OCI-LY3 (cell line): Measurements from ENCODE around the gene DCLK1.

Source experiments
- H2AFZ ChIP-seq: fragments of 200-600, 300-600 bp; shearing (Covaris generic); 2 replicates; pipeline ENCODE4 v1.6.0; 2014; ENCODE audit warnings: antibody characterized with exemption, low read depth, low read length
- H3K27ac ChIP-seq: fragments of 200-600, 300-600 bp; sonication (generic); 2 replicates; pipeline ENCODE4 v1.5.1; 2014; ENCODE audit warnings: mild to moderate bottlenecking, low read length, moderate library complexity, mixed read lengths
- H3K27me3 ChIP-seq: fragments of 200-600, 300-600 bp; sonication (generic); 2 replicates; pipeline ENCODE4 v1.6.1; 2014; ENCODE audit warnings: low read depth, low read length, mixed read lengths
- H3K36me3 ChIP-seq: fragments of 200-600, 300-600 bp; sonication (generic); replicated peaks from 2 replicates; pipeline ENCODE3; 2014; ENCODE audit warnings: low read depth, low read length, mixed read lengths
- H3K4me1 ChIP-seq: fragments of 300-600, 200-600 bp; sonication (generic); 2 replicates; pipeline ENCODE4 v1.6.1; 2014; ENCODE audit warnings: low read length, mixed read lengths
- H3K4me2 ChIP-seq: fragments of 200-600, 300-600 bp; sonication (generic); 2 replicates; pipeline ENCODE4 v1.6.1; 2014; ENCODE audit warnings: low read length, mixed read lengths
- H3K4me3 ChIP-seq: fragments of 300-600, 200-600 bp; sonication (generic); 2 replicates; pipeline ENCODE4 v1.5.1; 2014; ENCODE audit warnings: antibody characterized with exemption, mild to moderate bottlenecking, low read length, moderate library complexity
- H3K79me2 ChIP-seq: fragments of 300-600, 200-600 bp; shearing (Covaris generic); 2 replicates; pipeline ENCODE4 v1.6.1; 2014; ENCODE audit warnings: mild to moderate bottlenecking, low read length, mixed read lengths
- H3K9ac ChIP-seq: fragments of 300-600, 200-600 bp; shearing (Covaris generic); 2 replicates; pipeline ENCODE4 v1.6.0; 2014; ENCODE audit warnings: mild to moderate bottlenecking, low read length, moderate library complexity
- H3K9me3 ChIP-seq: fragments of 200-600, 300-600 bp; shearing (Covaris generic); 2 replicates; pipeline ENCODE4 v1.6.1; 2014; ENCODE audit warnings: low read length, mixed read lengths; ENCODE audit not compliant: insufficient read depth
- H4K20me1 ChIP-seq: fragments of 200-600, 300-600 bp; sonication (generic); 2 replicates; pipeline ENCODE4 v1.6.1; 2016; ENCODE audit warnings: low read length, mixed read lengths; ENCODE audit not compliant: insufficient read depth
- EZH2phosphoT487 ChIP-seq: fragments of 200-600 bp; shearing (Covaris generic); IDR thresholded peaks from 2 replicates; pipeline ENCODE4 v1.6.1; 2018; ENCODE audit warnings: antibody characterized with exemption, mixed run types, low read depth
- TF ChIP-seq, protein P1 (sequence below): fragments of 200-600, 300-600 bp; sonication (generic); IDR thresholded peaks from 2 replicates; pipeline ENCODE4 v1.5.1; 2014; ENCODE audit warnings: antibody characterized with exemption, low read length, low read depth

DCLK1 gene

GRCh38 chr13:35994131-35994966 is 136.8 kb downstream of the DCLK1 start:
- no peak overlapping the region for H3K4me2 ChIP-seq
- no peaks in the 10 kb centered on the region for H4K20me1 ChIP-seq
- H3K27me3 ChIP-seq: peaks cover 5% of the 10 kb centered on the region
- H3K4me1 ChIP-seq: peaks cover 7% of the 10 kb centered on the region; the same call in 1 of the 2 replicates
- H3K79me2 ChIP-seq: no peaks in the 10 kb centered on the region
- H2AFZ ChIP-seq: no peak overlapping the region
- no peak overlapping the region for H3K4me3 ChIP-seq
- no peaks in the 10 kb centered on the region for H3K9me3 ChIP-seq
- TF ChIP-seq, protein P1, sequence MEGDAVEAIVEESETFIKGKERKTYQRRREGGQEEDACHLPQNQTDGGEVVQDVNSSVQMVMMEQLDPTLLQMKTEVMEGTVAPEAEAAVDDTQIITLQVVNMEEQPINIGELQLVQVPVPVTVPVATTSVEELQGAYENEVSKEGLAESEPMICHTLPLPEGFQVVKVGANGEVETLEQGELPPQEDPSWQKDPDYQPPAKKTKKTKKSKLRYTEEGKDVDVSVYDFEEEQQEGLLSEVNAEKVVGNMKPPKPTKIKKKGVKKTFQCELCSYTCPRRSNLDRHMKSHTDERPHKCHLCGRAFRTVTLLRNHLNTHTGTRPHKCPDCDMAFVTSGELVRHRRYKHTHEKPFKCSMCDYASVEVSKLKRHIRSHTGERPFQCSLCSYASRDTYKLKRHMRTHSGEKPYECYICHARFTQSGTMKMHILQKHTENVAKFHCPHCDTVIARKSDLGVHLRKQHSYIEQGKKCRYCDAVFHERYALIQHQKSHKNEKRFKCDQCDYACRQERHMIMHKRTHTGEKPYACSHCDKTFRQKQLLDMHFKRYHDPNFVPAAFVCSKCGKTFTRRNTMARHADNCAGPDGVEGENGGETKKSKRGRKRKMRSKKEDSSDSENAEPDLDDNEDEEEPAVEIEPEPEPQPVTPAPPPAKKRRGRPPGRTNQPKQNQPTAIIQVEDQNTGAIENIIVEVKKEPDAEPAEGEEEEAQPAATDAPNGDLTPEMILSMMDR: no peak
- no peak for TF ChIP-seq EZH2phosphoT487
- no peaks in the 10 kb centered on the region for H3K36me3 ChIP-seq
- H3K27ac ChIP-seq: no peak overlapping the region
- H3K9ac ChIP-seq: no peak overlapping the region

GRCh38 chr13:35993686-35994085 is 137.5 kb downstream of the DCLK1 start:
- peaks cover 5% of the 10 kb centered on the region for H3K27me3 ChIP-seq
- no peak overlapping the region for H2AFZ ChIP-seq
- no peaks in the 10 kb centered on the region for H3K79me2 ChIP-seq
- TF ChIP-seq, protein P1: no peak
- no peak for TF ChIP-seq EZH2phosphoT487
- no peak overlapping the region for H3K9ac ChIP-seq
- no peak overlapping the region for H3K4me2 ChIP-seq
- no peaks in the 10 kb centered on the region for H4K20me1 ChIP-seq
- H3K27ac ChIP-seq: no peak overlapping the region
- H3K4me3 ChIP-seq: no peak overlapping the region
- H3K36me3 ChIP-seq: no peaks in the 10 kb centered on the region
- peaks cover 7% of the 10 kb centered on the region; the same call in 1 of the 2 replicates for H3K4me1 ChIP-seq
- H3K9me3 ChIP-seq: no peaks in the 10 kb centered on the region

DNA sequence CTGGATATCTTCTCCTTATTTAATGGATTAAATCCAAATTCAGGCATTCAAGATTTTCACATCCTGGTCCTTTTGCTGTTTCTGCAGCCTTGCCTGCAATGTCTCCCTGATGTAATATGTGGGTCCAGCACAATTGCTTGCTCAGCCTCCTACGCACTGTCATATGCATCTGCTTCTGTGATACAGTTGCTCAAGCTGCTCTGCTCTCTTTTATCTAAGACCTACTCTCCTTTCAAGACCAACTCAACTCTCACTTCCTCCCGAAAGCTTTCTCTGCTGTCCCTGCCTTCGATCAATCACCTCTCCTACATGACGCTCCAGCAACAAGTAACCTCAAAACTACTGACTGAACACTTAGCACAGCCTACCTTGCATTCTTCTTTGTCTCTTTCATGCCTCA is 138.2 kb downstream of the DCLK1 start:
- no peaks in the 10 kb centered on the region for H3K36me3 ChIP-seq
- H3K4me1 ChIP-seq: peaks cover 7% of the 10 kb centered on the region; the same call in 1 of the 2 replicates
- H3K4me3 ChIP-seq: no peak overlapping the region
- no peaks in the 10 kb centered on the region for H4K20me1 ChIP-seq
- no peak overlapping the region for H2AFZ ChIP-seq
- no peaks in the 10 kb centered on the region for H3K79me2 ChIP-seq
- peaks cover 5% of the 10 kb centered on the region for H3K27me3 ChIP-seq
- H3K9me3 ChIP-seq: no peaks in the 10 kb centered on the region
- TF ChIP-seq EZH2phosphoT487: no peak
- TF ChIP-seq, protein P1: no peak
- H3K9ac ChIP-seq: no peak overlapping the region
- no peak overlapping the region for H3K4me2 ChIP-seq
- H3K27ac ChIP-seq: no peak overlapping the region

DNA sequence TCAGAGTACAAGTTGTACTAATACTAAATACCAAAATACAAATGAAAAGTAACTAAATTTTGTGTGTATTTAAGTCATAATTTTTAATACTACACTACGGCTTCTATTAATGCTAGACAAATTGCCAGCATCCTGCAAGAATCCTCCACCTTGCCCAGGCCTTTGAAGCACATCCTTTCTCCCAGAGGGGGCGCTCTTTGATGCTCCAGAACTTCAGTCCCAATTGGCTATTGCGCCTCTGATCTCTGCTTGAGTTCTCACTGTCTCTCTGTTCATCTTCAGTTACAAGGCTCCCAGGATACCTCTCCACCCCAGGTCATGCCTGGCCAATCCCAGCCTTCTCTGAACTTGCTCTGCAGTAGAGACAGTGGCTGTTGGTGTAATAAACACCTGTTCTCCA is 141.0 kb downstream of the DCLK1 start:
- Histone ChIP-seq H3K9ac (no peak overlapping the region), H3K4me2 (no peak overlapping the region), H2AFZ (no peak overlapping the region), H3K4me3 (no peak overlapping the region), H3K27me3 (peaks cover 5% of the 10 kb centered on the region), H3K27ac (no peak overlapping the region), H3K36me3 (no peaks in the 10 kb centered on the region), H4K20me1 (no peaks in the 10 kb centered on the region), H3K79me2 (no peaks in the 10 kb centered on the region), H3K9me3 (no peaks in the 10 kb centered on the region), H3K4me1 (peaks cover 7% of the 10 kb centered on the region; the same call in 1 of the 2 replicates)
- no peak for TF ChIP-seq EZH2phosphoT487
- TF ChIP-seq, protein P1: peak; percentile 34
